Measurements from ENCODE around the gene DNPH1.

DNPH1 gene

DNA sequence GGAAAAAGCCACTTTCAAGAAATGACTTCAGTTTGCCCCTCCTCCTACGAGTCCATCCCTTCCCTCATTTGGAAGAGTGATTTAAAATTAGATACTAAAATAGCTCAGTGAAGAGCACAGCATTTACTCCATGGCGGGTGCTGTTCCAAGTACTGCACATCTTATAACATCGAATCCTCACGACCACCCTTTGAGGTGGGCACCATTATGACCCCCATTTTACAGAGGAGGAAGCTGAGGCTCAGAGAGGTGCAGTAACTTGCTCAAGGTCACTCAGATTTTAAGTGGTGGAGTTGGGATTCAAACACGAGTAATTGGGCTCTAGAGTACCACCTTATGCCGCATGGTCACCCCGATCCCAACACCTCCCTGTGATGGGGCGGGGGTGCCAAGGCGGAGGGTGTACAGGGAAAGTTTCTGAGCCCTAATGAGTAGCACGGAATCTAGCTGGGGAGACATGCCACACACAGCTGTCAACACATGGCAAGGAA is 39.5 kb upstream of the DNPH1 start:
- Histone ChIP-seq H3K9me3 (ENCODE audit: control insufficient read depth, low read length) (no peaks in the 10 kb centered on the region), H3K79me2 (no peaks in the 10 kb centered on the region), H3K4me2 (ENCODE audit: low read length) (no peak overlapping the region), H3K4me1 (peaks cover 14% of the 10 kb centered on the region), H3K4me3 (ENCODE audit: low read depth, low read length) (no peak overlapping the region), H3K27me3 (ENCODE audit: control insufficient read depth, insufficient read depth, low read length) (no peaks in the 10 kb centered on the region), H3K9ac (no peak overlapping the region), H3K36me3 (ENCODE audit: control insufficient read depth, insufficient read depth, low read length) (no peaks in the 10 kb centered on the region), H2AFZ (peak overlapping the region; percentile 85), H3K27ac (no peak overlapping the region)
- TF ChIP-seq, protein P1, sequence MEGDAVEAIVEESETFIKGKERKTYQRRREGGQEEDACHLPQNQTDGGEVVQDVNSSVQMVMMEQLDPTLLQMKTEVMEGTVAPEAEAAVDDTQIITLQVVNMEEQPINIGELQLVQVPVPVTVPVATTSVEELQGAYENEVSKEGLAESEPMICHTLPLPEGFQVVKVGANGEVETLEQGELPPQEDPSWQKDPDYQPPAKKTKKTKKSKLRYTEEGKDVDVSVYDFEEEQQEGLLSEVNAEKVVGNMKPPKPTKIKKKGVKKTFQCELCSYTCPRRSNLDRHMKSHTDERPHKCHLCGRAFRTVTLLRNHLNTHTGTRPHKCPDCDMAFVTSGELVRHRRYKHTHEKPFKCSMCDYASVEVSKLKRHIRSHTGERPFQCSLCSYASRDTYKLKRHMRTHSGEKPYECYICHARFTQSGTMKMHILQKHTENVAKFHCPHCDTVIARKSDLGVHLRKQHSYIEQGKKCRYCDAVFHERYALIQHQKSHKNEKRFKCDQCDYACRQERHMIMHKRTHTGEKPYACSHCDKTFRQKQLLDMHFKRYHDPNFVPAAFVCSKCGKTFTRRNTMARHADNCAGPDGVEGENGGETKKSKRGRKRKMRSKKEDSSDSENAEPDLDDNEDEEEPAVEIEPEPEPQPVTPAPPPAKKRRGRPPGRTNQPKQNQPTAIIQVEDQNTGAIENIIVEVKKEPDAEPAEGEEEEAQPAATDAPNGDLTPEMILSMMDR (IDR thresholded peaks at IDR 0.05): no peak

DNA sequence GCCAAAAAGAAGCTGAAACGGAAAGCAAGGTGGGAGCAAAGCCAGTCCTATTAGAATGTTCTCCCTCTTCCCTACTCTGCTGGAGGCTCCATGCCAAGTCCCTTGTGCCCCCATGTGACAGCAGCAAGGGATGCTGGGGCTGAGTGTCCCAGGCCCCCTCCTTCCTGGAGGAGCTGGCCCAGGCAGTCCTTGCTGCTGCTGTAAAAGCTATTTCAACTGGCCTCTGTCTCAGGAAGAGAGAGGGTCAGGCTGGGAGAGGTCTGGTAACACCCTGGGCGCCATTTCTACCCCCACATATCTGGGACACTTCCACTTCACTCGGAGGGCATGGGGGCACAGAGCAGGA is 39.0 kb upstream of the DNPH1 start:
- H3K27ac ChIP-seq: no peak overlapping the region
- H3K9ac ChIP-seq: no peak overlapping the region
- no peaks in the 10 kb centered on the region for H3K36me3 ChIP-seq (ENCODE audit: control insufficient read depth, insufficient read depth, low read length)
- H3K4me1 ChIP-seq: peaks cover 14% of the 10 kb centered on the region
- H3K4me2 ChIP-seq (ENCODE audit: low read length): no peak overlapping the region
- H2AFZ ChIP-seq: peak overlapping the region; percentile 53
- no peaks in the 10 kb centered on the region for H3K27me3 ChIP-seq (ENCODE audit: control insufficient read depth, insufficient read depth, low read length)
- H3K4me3 ChIP-seq (ENCODE audit: low read depth, low read length): no peak overlapping the region
- no peaks in the 10 kb centered on the region for H3K79me2 ChIP-seq
- H3K9me3 ChIP-seq (ENCODE audit: control insufficient read depth, low read length): no peaks in the 10 kb centered on the region
- TF ChIP-seq, protein P1 (IDR thresholded peaks at IDR 0.05): no peak

DNA sequence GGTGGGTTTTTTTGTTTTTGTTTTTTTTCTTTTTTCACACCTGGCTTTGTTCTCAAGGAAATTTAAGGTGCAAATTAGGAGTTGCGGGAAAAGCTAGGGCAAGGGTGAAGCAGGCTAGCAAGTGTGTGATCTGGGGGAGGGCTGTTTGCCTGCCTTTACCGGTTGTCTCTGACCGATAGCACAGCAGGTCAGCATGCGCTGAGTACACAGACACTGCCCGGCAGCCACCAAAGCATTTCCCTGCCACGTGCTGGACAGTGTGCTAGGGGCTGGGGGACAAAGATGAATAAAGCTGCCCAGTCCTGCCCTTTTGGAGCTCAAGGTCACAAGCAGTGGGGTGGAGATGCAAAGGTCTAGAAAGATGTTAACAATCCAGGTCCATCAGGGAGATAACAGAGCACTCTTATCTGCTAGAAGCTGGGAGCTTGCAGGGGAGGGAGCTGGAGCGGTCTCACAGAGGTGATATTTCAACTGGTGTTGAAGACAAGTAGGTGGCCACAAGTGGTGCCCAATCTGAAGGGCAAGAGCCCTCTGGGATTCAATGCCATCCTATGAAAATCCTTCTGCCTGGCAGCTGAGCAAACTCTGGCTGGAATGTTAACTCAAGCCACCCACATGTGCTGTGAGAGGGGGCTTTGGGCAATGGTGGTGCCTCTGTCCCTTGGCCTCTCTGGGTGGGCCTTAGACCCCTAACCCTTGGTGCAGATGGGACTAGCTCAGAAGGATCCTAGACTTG is 38.5 kb upstream of the DNPH1 start:
- H3K4me1 ChIP-seq: peaks cover 14% of the 10 kb centered on the region
- H3K27me3 ChIP-seq (ENCODE audit: control insufficient read depth, insufficient read depth, low read length): no peaks in the 10 kb centered on the region
- no peak overlapping the region for H3K4me2 ChIP-seq (ENCODE audit: low read length)
- no peaks in the 10 kb centered on the region for H3K9me3 ChIP-seq (ENCODE audit: control insufficient read depth, low read length)
- no peak overlapping the region for H3K27ac ChIP-seq
- no peak overlapping the region for H3K4me3 ChIP-seq (ENCODE audit: low read depth, low read length)
- TF ChIP-seq, protein P1 (IDR thresholded peaks at IDR 0.05): no peak
- no peaks in the 10 kb centered on the region for H3K79me2 ChIP-seq
- H3K9ac ChIP-seq: no peak overlapping the region
- H2AFZ ChIP-seq: no peak overlapping the region
- H3K36me3 ChIP-seq (ENCODE audit: control insufficient read depth, insufficient read depth, low read length): no peaks in the 10 kb centered on the region

DNA sequence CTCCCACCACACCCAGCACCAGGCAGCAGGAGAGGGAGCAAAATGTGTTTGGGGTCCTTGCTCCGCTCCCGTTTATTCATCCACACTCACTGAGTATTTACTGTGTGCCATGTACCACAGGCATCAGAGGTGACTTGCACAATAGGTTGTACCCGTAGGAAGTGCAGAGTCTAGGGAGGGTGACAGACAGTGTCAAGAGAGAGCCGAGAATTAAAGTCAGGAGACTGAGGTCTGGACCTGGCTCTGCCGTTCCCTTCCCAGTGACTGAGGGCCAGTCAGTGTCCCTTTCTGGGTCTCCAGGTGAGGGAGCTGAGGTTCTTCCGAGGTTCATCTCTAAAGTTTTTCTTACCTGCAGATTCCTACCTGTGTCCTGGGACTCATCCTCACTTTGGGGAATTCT is 36.3 kb upstream of the DNPH1 start:
- H3K36me3 ChIP-seq (ENCODE audit: control insufficient read depth, insufficient read depth, low read length): no peaks in the 10 kb centered on the region
- H3K9ac ChIP-seq: no peak overlapping the region
- no peaks in the 10 kb centered on the region for H3K9me3 ChIP-seq (ENCODE audit: control insufficient read depth, low read length)
- H2AFZ ChIP-seq: no peak overlapping the region
- H3K4me2 ChIP-seq (ENCODE audit: low read length): no peak overlapping the region
- TF ChIP-seq, protein P1 (IDR thresholded peaks at IDR 0.05): no peak
- no peaks in the 10 kb centered on the region for H3K79me2 ChIP-seq
- peaks cover 13% of the 10 kb centered on the region for H3K4me1 ChIP-seq
- H3K27me3 ChIP-seq (ENCODE audit: control insufficient read depth, insufficient read depth, low read length): no peaks in the 10 kb centered on the region
- no peak overlapping the region for H3K4me3 ChIP-seq (ENCODE audit: low read depth, low read length)
- no peak overlapping the region for H3K27ac ChIP-seq

DNA sequence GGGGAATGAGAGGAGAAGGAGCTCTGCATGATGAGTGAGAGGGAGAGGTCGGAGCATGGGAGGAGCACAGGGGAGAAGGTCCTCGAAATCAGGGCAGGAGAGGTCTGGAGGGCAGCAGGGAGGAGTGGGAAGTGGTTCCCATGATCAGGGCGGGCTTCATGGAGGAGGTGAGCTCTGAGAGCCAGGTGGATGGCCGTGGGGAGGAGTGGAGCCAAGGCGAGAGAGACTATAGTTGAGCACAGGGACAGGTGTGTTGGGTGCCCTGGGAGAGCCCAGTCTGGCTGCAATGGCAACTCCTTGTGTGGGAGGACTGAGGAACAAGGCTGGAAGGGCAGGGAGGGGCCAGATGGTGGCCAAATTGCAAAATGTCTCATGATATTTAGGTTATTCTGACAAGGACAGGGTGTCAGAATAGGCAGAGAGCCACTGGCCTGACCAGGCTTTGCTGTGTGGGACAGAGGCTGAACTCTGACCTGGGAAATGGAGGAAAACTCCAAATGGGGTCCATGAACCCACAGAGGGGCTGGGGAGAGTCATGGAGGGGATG is 35.4 kb upstream of the DNPH1 start:
- Histone ChIP-seq H3K27ac (no peak overlapping the region), H3K36me3 (ENCODE audit: control insufficient read depth, insufficient read depth, low read length) (no peaks in the 10 kb centered on the region), H3K79me2 (no peaks in the 10 kb centered on the region), H3K4me3 (ENCODE audit: low read depth, low read length) (no peak overlapping the region), H3K4me2 (ENCODE audit: low read length) (no peak overlapping the region), H3K27me3 (ENCODE audit: control insufficient read depth, insufficient read depth, low read length) (no peaks in the 10 kb centered on the region), H3K9ac (no peak overlapping the region), H3K4me1 (peaks cover 8% of the 10 kb centered on the region), H3K9me3 (ENCODE audit: control insufficient read depth, low read length) (no peaks in the 10 kb centered on the region), H2AFZ (no peak overlapping the region)
- TF ChIP-seq, protein P1 (IDR thresholded peaks at IDR 0.05): no peak

Data from parathyroid adenoma (tissue), 2 donors.